ENCODE results near the gene MTMR2. TPM values are rescaled to one million over a fixed set of nuclear protein-coding genes. Genes with fewer than 3 reads are reported as not detected.

MTMR2 gene
- total RNA-seq, 1 experiment from 2014 or later: 29.1 TPM

GRCh38 chr11:95898782-95899181 lies 25.1 kb downstream of the MTMR2 start:
- ChIA-PET RAD21 (ENCODE audit: low non-redundant PET in 1 of 2, low total read pairs in 2 of 2, uncharacterized antibody in 2 of 2, unreplicated experiment in 2 of 2) (no interaction called here), POLR2A (no interaction called here), CTCF (no interaction called here)
- Histone ChIP-seq H3K27ac (ENCODE audit: low read depth, low read length) (no peak overlapping the region), H3K4me2 (ENCODE audit: low read length) (no peak overlapping the region), H3K79me2 (ENCODE audit: insufficient read depth, low read length) (peaks cover 19% of the 10 kb centered on the region), H3K27me3 (ENCODE audit: insufficient read depth, low read length) (no peaks in the 10 kb centered on the region), H3K9ac (ENCODE audit: low read length) (no peak overlapping the region), H2AFZ (ENCODE audit: low read depth, low read length, poor library complexity, severe bottlenecking) (no peak overlapping the region), H3K36me3 (ENCODE audit: control insufficient read depth in 1 of 2, insufficient read depth in 2 of 2, low read length in 2 of 2) (no peaks in the 10 kb centered on the region), H3K4me3 (replicated peaks in 1 of 2; ENCODE audit: low read depth in 1 of 2, low read length in 2 of 2) (no peak overlapping the region), H3K9me3 (ENCODE audit: control insufficient read depth in 1 of 2, insufficient read depth in 1 of 2, low read depth in 1 of 2, low read length in 2 of 2) (no peaks in the 10 kb centered on the region), H4K20me1 (ENCODE audit: insufficient read depth) (no peaks in the 10 kb centered on the region; the same call in 1 of the 2 replicates), H3K4me1 (ENCODE audit: control insufficient read depth in 1 of 2, insufficient read depth in 2 of 2, low read length in 2 of 2) (no peaks in the 10 kb centered on the region), H3K9me2 (ENCODE audit: insufficient read depth) (no peaks in the 10 kb centered on the region)
- ATAC-seq (no peak), DNase-seq (ENCODE audit: low read depth, low spot score) (no peak)
- TF ChIP-seq ZNF274 (IDR thresholded peaks at IDR 0.05; ENCODE audit: low read depth, low read length): no peak
- BruUV-seq (replicated peaks): no TSS peak
- intact Hi-C loops (cut with micrococcal nuclease): no loop called here

GRCh38 chr11:95897731-95898130 lies 26.2 kb downstream of the MTMR2 start:
- DNase-seq (ENCODE audit: low read depth, low spot score) (no peak), ATAC-seq (no peak)
- ChIA-PET POLR2A (no interaction called here), CTCF (no interaction called here), RAD21 (ENCODE audit: low non-redundant PET in 1 of 2, low total read pairs in 2 of 2, uncharacterized antibody in 2 of 2, unreplicated experiment in 2 of 2) (no interaction called here)
- H3K27me3 ChIP-seq (ENCODE audit: insufficient read depth, low read length): no peaks in the 10 kb centered on the region
- no peak overlapping the region for H3K4me3 ChIP-seq (replicated peaks in 1 of 2; ENCODE audit: low read depth in 1 of 2, low read length in 2 of 2)
- H2AFZ ChIP-seq (ENCODE audit: low read depth, low read length, poor library complexity, severe bottlenecking): no peak overlapping the region
- H4K20me1 ChIP-seq (ENCODE audit: insufficient read depth): no peaks in the 10 kb centered on the region; the same call in 1 of the 2 replicates
- no peaks in the 10 kb centered on the region for H3K9me2 ChIP-seq (ENCODE audit: insufficient read depth)
- H3K27ac ChIP-seq (ENCODE audit: low read depth, low read length): no peak overlapping the region
- H3K79me2 ChIP-seq (ENCODE audit: insufficient read depth, low read length): peaks cover 19% of the 10 kb centered on the region
- no TSS peak for BruUV-seq (replicated peaks)
- intact Hi-C loops (cut with micrococcal nuclease): no loop called here
- no peak overlapping the region for H3K9ac ChIP-seq (ENCODE audit: low read length)
- H3K4me2 ChIP-seq (ENCODE audit: low read length): no peak overlapping the region
- H3K9me3 ChIP-seq (ENCODE audit: control insufficient read depth in 1 of 2, insufficient read depth in 1 of 2, low read depth in 1 of 2, low read length in 2 of 2): no peaks in the 10 kb centered on the region
- no peaks in the 10 kb centered on the region for H3K4me1 ChIP-seq (ENCODE audit: control insufficient read depth in 1 of 2, insufficient read depth in 2 of 2, low read length in 2 of 2)
- no peaks in the 10 kb centered on the region for H3K36me3 ChIP-seq (ENCODE audit: control insufficient read depth in 1 of 2, insufficient read depth in 2 of 2, low read length in 2 of 2)
- TF ChIP-seq MAX (IDR thresholded peaks at IDR 0.05) (no peak), ZNF274 (IDR thresholded peaks at IDR 0.05; ENCODE audit: low read depth, low read length) (no peak), POLR2A (IDR thresholded peaks at IDR 0.05; ENCODE audit: borderline replicate concordance, extremely low read depth, insufficient read depth, insufficient read length) (no peak), CEBPB (IDR thresholded peaks at IDR 0.05; ENCODE audit: low read depth) (no peak), JUND (IDR thresholded peaks at IDR 0.05) (no peak), EGR1 (IDR thresholded peaks at IDR 0.05; ENCODE audit: low read depth) (no peak), FOSL1 (IDR thresholded peaks at IDR 0.05; ENCODE audit: low read depth) (no peak), YY1 (IDR thresholded peaks at IDR 0.05; ENCODE audit: extremely low read depth, insufficient replicate concordance, low read depth, low read length) (no peak), SIN3A (IDR thresholded peaks at IDR 0.05; ENCODE audit: low read depth) (no peak), REST (IDR thresholded peaks at IDR 0.05; ENCODE audit: low read depth) (no peak), SP1 (IDR thresholded peaks at IDR 0.05; ENCODE audit: low read depth) (no peak), TCF7L2 (IDR thresholded peaks at IDR 0.05; ENCODE audit: borderline replicate concordance, extremely low read depth, insufficient read depth, insufficient read length) (no peak), ZFX (IDR thresholded peaks at IDR 0.05) (no peak), EZH2phosphoT487 (IDR thresholded peaks at IDR 0.05; ENCODE audit: borderline replicate concordance) (no peak)
- TF ChIP-seq, protein P1, sequence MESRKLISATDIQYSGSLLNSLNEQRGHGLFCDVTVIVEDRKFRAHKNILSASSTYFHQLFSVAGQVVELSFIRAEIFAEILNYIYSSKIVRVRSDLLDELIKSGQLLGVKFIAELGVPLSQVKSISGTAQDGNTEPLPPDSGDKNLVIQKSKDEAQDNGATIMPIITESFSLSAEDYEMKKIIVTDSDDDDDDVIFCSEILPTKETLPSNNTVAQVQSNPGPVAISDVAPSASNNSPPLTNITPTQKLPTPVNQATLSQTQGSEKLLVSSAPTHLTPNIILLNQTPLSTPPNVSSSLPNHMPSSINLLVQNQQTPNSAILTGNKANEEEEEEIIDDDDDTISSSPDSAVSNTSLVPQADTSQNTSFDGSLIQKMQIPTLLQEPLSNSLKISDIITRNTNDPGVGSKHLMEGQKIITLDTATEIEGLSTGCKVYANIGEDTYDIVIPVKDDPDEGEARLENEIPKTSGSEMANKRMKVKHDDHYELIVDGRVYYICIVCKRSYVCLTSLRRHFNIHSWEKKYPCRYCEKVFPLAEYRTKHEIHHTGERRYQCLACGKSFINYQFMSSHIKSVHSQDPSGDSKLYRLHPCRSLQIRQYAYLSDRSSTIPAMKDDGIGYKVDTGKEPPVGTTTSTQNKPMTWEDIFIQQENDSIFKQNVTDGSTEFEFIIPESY (IDR thresholded peaks at IDR 0.05; ENCODE audit: extremely low read depth, insufficient replicate concordance, low read length): no peak
